SK-N-SH treated with all-trans-retinoic acid at 6 μM for 48 hours (cell line): Measurements from ENCODE around the gene EIF3A.

Experiments used
- CSDC2 ChIP-seq: fragments of 250-450 bp; sonication (Bioruptor Pico); IDR thresholded peaks from 2 replicates; pipeline ENCODE4 v1.5.0; 2020; ENCODE audit warnings: mild to moderate bottlenecking, moderate library complexity
- ISL1 ChIP-seq: fragments of 250-450 bp; sonication (Bioruptor Pico); IDR thresholded peaks from 2 replicates; pipeline ENCODE4 v2.1.2; 2022; ENCODE audit warnings: mild to moderate bottlenecking, moderate library complexity
- OSR1 ChIP-seq: fragments of 250-450 bp; sonication (Bioruptor Pico); IDR thresholded peaks from 2 replicates; pipeline ENCODE4 v1.8.0; 2022; ENCODE audit warnings: moderate library complexity, mild to moderate bottlenecking, inconsistent platforms
- PATZ1 ChIP-seq: fragments of 250-450 bp; sonication (Bioruptor Pico); IDR thresholded peaks from 2 replicates; pipeline ENCODE4 v1.8.0; 2020; ENCODE audit warnings: mild to moderate bottlenecking, moderate library complexity, borderline replicate concordance
- RARB ChIP-seq: fragments of 250-450 bp; sonication (Bioruptor Pico); IDR thresholded peaks from 2 replicates; pipeline ENCODE4 v1.8.0; 2021; ENCODE audit warnings: mild to moderate bottlenecking, moderate library complexity
- SNAI2 ChIP-seq: fragments of 250-450 bp; sonication (Bioruptor Pico); IDR thresholded peaks from 2 replicates; pipeline ENCODE4 v1.5.0; 2020; ENCODE audit warnings: mild to moderate bottlenecking, moderate library complexity
- TOX ChIP-seq: fragments of 250-450 bp; sonication (Bioruptor Pico); IDR thresholded peaks from 2 replicates; pipeline ENCODE4 v1.8.0; 2021; ENCODE audit warnings: mild to moderate bottlenecking, moderate library complexity, borderline replicate concordance
- TSHZ2 ChIP-seq: fragments of 250-450 bp; sonication (Bioruptor Pico); IDR thresholded peaks from 2 replicates; pipeline ENCODE4 v1.5.0; 2020; ENCODE audit warnings: mild to moderate bottlenecking, moderate library complexity
- ZFP3 ChIP-seq: fragments of 250-450 bp; sonication (Bioruptor Pico); IDR thresholded peaks from 2 replicates; pipeline ENCODE4 v1.5.0; 2020; ENCODE audit warnings: mild to moderate bottlenecking, moderate library complexity
- ZFP30 ChIP-seq: fragments of 450-650 bp; formaldehyde crosslinking; IDR thresholded peaks from 2 replicates; pipeline ENCODE4 v1.5.0; 2022; ENCODE audit warnings: mild to moderate bottlenecking, moderate library complexity
- ZNF8 ChIP-seq: fragments of 450-650 bp; formaldehyde crosslinking; IDR thresholded peaks from 2 replicates; pipeline ENCODE4 v1.5.0; 2020; ENCODE audit warnings: mild to moderate bottlenecking, moderate library complexity
- TF ChIP-seq, protein P1 (sequence below): fragments of 250-450 bp; sonication (Bioruptor Pico); IDR thresholded peaks from 2 replicates; pipeline ENCODE4 v1.5.1; 2021; ENCODE audit warnings: mild to moderate bottlenecking, moderate library complexity
- TF ChIP-seq, protein P2 (sequence below): fragments of 250-450 bp; sonication (Bioruptor Pico); IDR thresholded peaks from 2 replicates; pipeline ENCODE4 v1.8.0; 2021; ENCODE audit warnings: low read depth, mild to moderate bottlenecking, moderate library complexity, borderline replicate concordance
- TF ChIP-seq, protein P3 (sequence below): fragments of 250-450 bp; sonication (Bioruptor Pico); IDR thresholded peaks from 2 replicates; pipeline ENCODE4 v1.5.1; 2020; ENCODE audit warnings: low read depth, mild to moderate bottlenecking, moderate library complexity

- TF ChIP-seq TOX (CRISPR knock-in tag) (no peak), RARB (CRISPR knock-in tag) (no peak), ZFP30 (CRISPR knock-in tag) (no peak), OSR1 (CRISPR knock-in tag) (no peak), PATZ1 (peak; percentile 63), CSDC2 (no peak), ZNF8 (CRISPR knock-in tag) (no peak), TSHZ2 (CRISPR knock-in tag) (no peak), ISL1 (no peak), SNAI2 (CRISPR knock-in tag) (no peak), ZFP3 (CRISPR knock-in tag) (no peak)
- TF ChIP-seq, protein P1, sequence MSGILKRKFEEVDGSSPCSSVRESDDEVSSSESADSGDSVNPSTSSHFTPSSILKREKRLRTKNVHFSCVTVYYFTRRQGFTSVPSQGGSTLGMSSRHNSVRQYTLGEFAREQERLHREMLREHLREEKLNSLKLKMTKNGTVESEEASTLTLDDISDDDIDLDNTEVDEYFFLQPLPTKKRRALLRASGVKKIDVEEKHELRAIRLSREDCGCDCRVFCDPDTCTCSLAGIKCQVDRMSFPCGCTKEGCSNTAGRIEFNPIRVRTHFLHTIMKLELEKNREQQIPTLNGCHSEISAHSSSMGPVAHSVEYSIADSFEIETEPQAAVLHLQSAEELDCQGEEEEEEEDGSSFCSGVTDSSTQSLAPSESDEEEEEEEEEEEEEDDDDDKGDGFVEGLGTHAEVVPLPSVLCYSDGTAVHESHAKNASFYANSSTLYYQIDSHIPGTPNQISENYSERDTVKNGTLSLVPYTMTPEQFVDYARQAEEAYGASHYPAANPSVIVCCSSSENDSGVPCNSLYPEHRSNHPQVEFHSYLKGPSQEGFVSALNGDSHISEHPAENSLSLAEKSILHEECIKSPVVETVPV (CRISPR knock-in tag): no peak
- TF ChIP-seq, protein P2, sequence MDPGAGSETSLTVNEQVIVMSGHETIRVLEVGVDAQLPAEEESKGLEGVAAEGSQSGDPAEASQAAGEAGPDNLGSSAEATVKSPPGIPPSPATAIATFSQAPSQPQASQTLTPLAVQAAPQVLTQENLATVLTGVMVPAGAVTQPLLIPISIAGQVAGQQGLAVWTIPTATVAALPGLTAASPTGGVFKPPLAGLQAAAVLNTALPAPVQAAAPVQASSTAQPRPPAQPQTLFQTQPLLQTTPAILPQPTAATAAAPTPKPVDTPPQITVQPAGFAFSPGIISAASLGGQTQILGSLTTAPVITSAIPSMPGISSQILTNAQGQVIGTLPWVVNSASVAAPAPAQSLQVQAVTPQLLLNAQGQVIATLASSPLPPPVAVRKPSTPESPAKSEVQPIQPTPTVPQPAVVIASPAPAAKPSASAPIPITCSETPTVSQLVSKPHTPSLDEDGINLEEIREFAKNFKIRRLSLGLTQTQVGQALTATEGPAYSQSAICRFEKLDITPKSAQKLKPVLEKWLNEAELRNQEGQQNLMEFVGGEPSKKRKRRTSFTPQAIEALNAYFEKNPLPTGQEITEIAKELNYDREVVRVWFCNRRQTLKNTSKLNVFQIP: no peak
- TF ChIP-seq, protein P3, sequence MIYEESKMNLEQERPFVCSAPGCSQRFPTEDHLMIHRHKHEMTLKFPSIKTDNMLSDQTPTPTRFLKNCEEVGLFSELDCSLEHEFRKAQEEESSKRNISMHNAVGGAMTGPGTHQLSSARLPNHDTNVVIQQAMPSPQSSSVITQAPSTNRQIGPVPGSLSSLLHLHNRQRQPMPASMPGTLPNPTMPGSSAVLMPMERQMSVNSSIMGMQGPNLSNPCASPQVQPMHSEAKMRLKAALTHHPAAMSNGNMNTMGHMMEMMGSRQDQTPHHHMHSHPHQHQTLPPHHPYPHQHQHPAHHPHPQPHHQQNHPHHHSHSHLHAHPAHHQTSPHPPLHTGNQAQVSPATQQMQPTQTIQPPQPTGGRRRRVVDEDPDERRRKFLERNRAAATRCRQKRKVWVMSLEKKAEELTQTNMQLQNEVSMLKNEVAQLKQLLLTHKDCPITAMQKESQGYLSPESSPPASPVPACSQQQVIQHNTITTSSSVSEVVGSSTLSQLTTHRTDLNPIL: no peak
These were observed 51.6 kb downstream of the EIF3A start for GRCh38 chr10:119028900-119029612.
